Pericardium fibroblast (primary cell): Measurements from ENCODE around the gene EMX2. TPM values are rescaled to one million over a fixed set of nuclear protein-coding genes. Genes with fewer than 3 reads are reported as not detected.

Experiments used
- total RNA-seq: library from RNA; depleted of rRNA; stranded (reverse); fragments of >200 nt; gene quantifications from 2 replicates; pipeline ENCODE4 v1.2.3, GENCODE V29; 2015

Gene EMX2
- 0.12 and 8.5 TPM in 2 replicates for total RNA-seq

GRCh38 chr10:117542706-117543224 is at the start of gene EMX2:
TSS of gene EMX2 (plus strand) at chr10:117542746. CDS start at chr10:117543268, 522 bp downstream.

Other genes with a start within 250 kb of the EMX2 start
- gene PDZD8, start 167.3 kb upstream of the EMX2 start, total RNA-seq: 12.7 and 19.3 TPM in 2 replicates